ENCODE measurements around the gene SYNDIG1. TPM values are rescaled to one million over a fixed set of nuclear protein-coding genes. Genes with fewer than 3 reads are reported as not detected.

SYNDIG1 gene
- total RNA-seq, 1 experiment from 2014 or later = 1.1 TPM

- no peak for DNase-seq (ENCODE audit: low read depth)
Observed at GRCh38 chr20:24470746-24471582, 1.5 kb downstream of the SYNDIG1 start.

GRCh38 chr20:24472426-24472825, 3.0 kb downstream of the SYNDIG1 start:
- DNase-seq (ENCODE audit: low read depth) = no peak

GRCh38 chr20:24473435-24474223, 4.2 kb downstream of the SYNDIG1 start:
- DNase-seq (ENCODE audit: low read depth) = no peak

GRCh38 chr20:24477831-24478547, 8.6 kb downstream of the SYNDIG1 start:
- DNase-seq (ENCODE audit: low read depth) = no peak

GRCh38 chr20:24478584-24478983, 9.2 kb downstream of the SYNDIG1 start:
- DNase-seq (ENCODE audit: low read depth) = no peak

GRCh38 chr20:24479106-24479505, 9.7 kb downstream of the SYNDIG1 start:
- DNase-seq (ENCODE audit: low read depth) = no peak

- no peak for DNase-seq (ENCODE audit: low read depth)
Observed at GRCh38 chr20:24479595-24479994, 10.2 kb downstream of the SYNDIG1 start.

- DNase-seq (ENCODE audit: low read depth) = no peak
Observed at GRCh38 chr20:24480509-24480908, 11.1 kb downstream of the SYNDIG1 start.

- no peak for DNase-seq (ENCODE audit: low read depth)
Observed at GRCh38 chr20:24481173-24481572, 11.7 kb downstream of the SYNDIG1 start.

GRCh38 chr20:24483435-24484080, 14.1 kb downstream of the SYNDIG1 start:
- no peak for DNase-seq (ENCODE audit: low read depth)

GRCh38 chr20:24484081-24484450, 14.6 kb downstream of the SYNDIG1 start:
- DNase-seq (ENCODE audit: low read depth) = no peak

- DNase-seq (ENCODE audit: low read depth) = no peak
Observed at GRCh38 chr20:24485981-24486380, 16.6 kb downstream of the SYNDIG1 start.

GRCh38 chr20:24487240-24487639, 17.8 kb downstream of the SYNDIG1 start:
- no peak for DNase-seq (ENCODE audit: low read depth)

- no peak for DNase-seq (ENCODE audit: low read depth)
Observed at GRCh38 chr20:24487648-24488047, 18.2 kb downstream of the SYNDIG1 start.

GRCh38 chr20:24488064-24488799, 18.8 kb downstream of the SYNDIG1 start:
- DNase-seq (ENCODE audit: low read depth) = no peak

- DNase-seq (ENCODE audit: low read depth) = no peak
Observed at GRCh38 chr20:24488800-24489175, 19.4 kb downstream of the SYNDIG1 start.

- DNase-seq (ENCODE audit: low read depth) = no peak
Observed at GRCh38 chr20:24489193-24489592, 19.8 kb downstream of the SYNDIG1 start.

- DNase-seq (ENCODE audit: low read depth) = no peak
Observed at GRCh38 chr20:24489631-24490260, 20.3 kb downstream of the SYNDIG1 start.

GRCh38 chr20:24490598-24490997, 21.2 kb downstream of the SYNDIG1 start:
- no peak for DNase-seq (ENCODE audit: low read depth)

GRCh38 chr20:24491041-24491756, 21.8 kb downstream of the SYNDIG1 start:
- DNase-seq (ENCODE audit: low read depth) = no peak
